Measurements from ENCODE around the gene PPP3CB. TPM values are rescaled to one million over a fixed set of nuclear protein-coding genes. Genes with fewer than 3 reads are reported as not detected.

PPP3CB gene
- total and polyA plus RNA-seq, 7 donors = 21.0 to 103 (median 75.5) TPM

- peaks cover 0 to 98% (median 35%) of the 10 kb centered on the region in 4 donors for H3K36me3 ChIP-seq
- DNase-seq = no peak
- intact Hi-C loops (cut with DNase I) = no loop called here
- H3K27me3 ChIP-seq = no peaks in the 10 kb centered on the region
- no peaks in the 10 kb centered on the region for H3K4me1 ChIP-seq
- no peak overlapping the region for H3K4me3 ChIP-seq
- TF ChIP-seq POLR2A (IDR thresholded peaks at IDR 0.05) (no peak), POLR2AphosphoS5 (IDR thresholded peaks at IDR 0.05) (no peak), EP300 (IDR thresholded peaks at IDR 0.05) (no peak)
- TF ChIP-seq, protein P1, sequence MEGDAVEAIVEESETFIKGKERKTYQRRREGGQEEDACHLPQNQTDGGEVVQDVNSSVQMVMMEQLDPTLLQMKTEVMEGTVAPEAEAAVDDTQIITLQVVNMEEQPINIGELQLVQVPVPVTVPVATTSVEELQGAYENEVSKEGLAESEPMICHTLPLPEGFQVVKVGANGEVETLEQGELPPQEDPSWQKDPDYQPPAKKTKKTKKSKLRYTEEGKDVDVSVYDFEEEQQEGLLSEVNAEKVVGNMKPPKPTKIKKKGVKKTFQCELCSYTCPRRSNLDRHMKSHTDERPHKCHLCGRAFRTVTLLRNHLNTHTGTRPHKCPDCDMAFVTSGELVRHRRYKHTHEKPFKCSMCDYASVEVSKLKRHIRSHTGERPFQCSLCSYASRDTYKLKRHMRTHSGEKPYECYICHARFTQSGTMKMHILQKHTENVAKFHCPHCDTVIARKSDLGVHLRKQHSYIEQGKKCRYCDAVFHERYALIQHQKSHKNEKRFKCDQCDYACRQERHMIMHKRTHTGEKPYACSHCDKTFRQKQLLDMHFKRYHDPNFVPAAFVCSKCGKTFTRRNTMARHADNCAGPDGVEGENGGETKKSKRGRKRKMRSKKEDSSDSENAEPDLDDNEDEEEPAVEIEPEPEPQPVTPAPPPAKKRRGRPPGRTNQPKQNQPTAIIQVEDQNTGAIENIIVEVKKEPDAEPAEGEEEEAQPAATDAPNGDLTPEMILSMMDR (IDR thresholded peaks at IDR 0.05) = no peak
- H3K9me3 ChIP-seq = no peaks in the 10 kb centered on the region
- H3K27ac ChIP-seq = no peak overlapping the region
These were observed 26.2 kb downstream of the PPP3CB start for GRCh38 chr10:73469579-73469978.

- H3K36me3 ChIP-seq = peaks cover 0 to 88% (median 30%) of the 10 kb centered on the region in 4 donors
These were observed 28.6 kb downstream of the PPP3CB start for GRCh38 chr10:73467206-73467605.

GRCh38 chr10:73465978-73466726 lies 29.7 kb downstream of the PPP3CB start:
- Histone ChIP-seq H3K9me3 (no peaks in the 10 kb centered on the region), H3K4me3 (no peak overlapping the region), H3K4me1 (no peaks in the 10 kb centered on the region), H3K27me3 (no peaks in the 10 kb centered on the region), H3K36me3 (peaks cover 0 to 83% (median 27%) of the 10 kb centered on the region in 4 donors), H3K27ac (no peak overlapping the region)
- TF ChIP-seq POLR2AphosphoS5 (IDR thresholded peaks at IDR 0.05) = no peak
- TF ChIP-seq, protein P1 (IDR thresholded peaks at IDR 0.05) = no peak
- 76 to 80% methylated on average over 2 of the region's 2 CpGs for WGBS, 2 donors
- DNase-seq = no peak
- intact Hi-C loops (cut with DNase I) = no loop called here

More at GRCh38 chr10:73467206-73467605, 28.6 kb downstream of the PPP3CB start:
- 86 to 94% methylated on average over 2 of the region's 2 CpGs for WGBS, 2 donors
- H3K9me3 ChIP-seq = no peaks in the 10 kb centered on the region
- TF ChIP-seq POLR2A (IDR thresholded peaks at IDR 0.05) = no peak
- TF ChIP-seq EP300 (IDR thresholded peaks at IDR 0.05) = no peak
- TF ChIP-seq POLR2AphosphoS5 (IDR thresholded peaks at IDR 0.05) = no peak
- TF ChIP-seq, protein P1 (IDR thresholded peaks at IDR 0.05) = no peak
- no peaks in the 10 kb centered on the region for H3K4me1 ChIP-seq
- H3K27ac ChIP-seq = no peak overlapping the region
- H3K27me3 ChIP-seq = no peaks in the 10 kb centered on the region
- intact Hi-C loops (cut with DNase I) = no loop called here
- H3K4me3 ChIP-seq = no peak overlapping the region
- DNase-seq = no peak

GRCh38 chr10:73460897-73461296 lies 34.9 kb downstream of the PPP3CB start:
- intact Hi-C loops (cut with DNase I) = no loop called here
- 96 to 98% methylated on average over 4 of the region's 4 CpGs for WGBS, 2 donors
- TF ChIP-seq POLR2A (IDR thresholded peaks at IDR 0.05) (no peak), POLR2AphosphoS5 (IDR thresholded peaks at IDR 0.05) (no peak), EP300 (IDR thresholded peaks at IDR 0.05) (no peak)
- TF ChIP-seq, protein P1 (IDR thresholded peaks at IDR 0.05) = no peak
- Histone ChIP-seq H3K36me3 (peaks cover 0 to 33% (median 2%) of the 10 kb centered on the region in 4 donors), H3K4me3 (no peak overlapping the region), H3K27ac (no peak overlapping the region), H3K4me1 (no peaks in the 10 kb centered on the region), H3K9me3 (no peaks in the 10 kb centered on the region), H3K27me3 (no peaks in the 10 kb centered on the region)
- DNase-seq = no peak
